GM12891 (cell line): ENCODE data around the gene PRKN.

Source experiments
- PAX5 ChIP-seq: IDR thresholded peaks from 2 replicates; pipeline ENCODE4 v1.6.1; 2011; ENCODE audit warnings: low read length, moderate library complexity, mild to moderate bottlenecking; ENCODE audit not compliant: insufficient read depth, severe bottlenecking
- POLR2A ChIP-seq: IDR thresholded peaks from 2 replicates; pipeline ENCODE4 v1.6.1; 2011; ENCODE audit warnings: low read depth, low read length, control low read depth
- POLR2AphosphoS5 ChIP-seq: IDR thresholded peaks from 2 replicates; pipeline ENCODE4 v1.6.1; 2011; ENCODE audit warnings: low read depth, low read length, control low read depth
- POU2F2 ChIP-seq: IDR thresholded peaks from 2 replicates; pipeline ENCODE4 v1.6.1; 2011; ENCODE audit warnings: low read depth, mild to moderate bottlenecking, control low read depth, low read length, moderate library complexity
- SPI1 ChIP-seq: IDR thresholded peaks from 2 replicates; pipeline ENCODE4 v1.6.1; 2011; ENCODE audit warnings: low read depth, low read length, control low read depth
- TAF1 ChIP-seq: IDR thresholded peaks from 2 replicates; pipeline ENCODE4 v1.6.1; 2011; ENCODE audit warnings: low read depth, low read length, control low read depth

GRCh38 chr6:162636167-162636566 is 91.4 kb downstream of the PRKN start:
- TF ChIP-seq POLR2A (no peak), POLR2AphosphoS5 (no peak), TAF1 (no peak), POU2F2 (no peak), PAX5 (no peak), SPI1 (no peak)
